GM19455 (cell line): ENCODE measurements around the gene EXOC4.

Experiments
- ATAC-seq: cut with Tn5 transposase; IDR thresholded peaks from one replicate; pipeline ENCODE4 v1.9.1; 2021; ENCODE audit not compliant: unreplicated experiment

The EXOC4 gene

DNA sequence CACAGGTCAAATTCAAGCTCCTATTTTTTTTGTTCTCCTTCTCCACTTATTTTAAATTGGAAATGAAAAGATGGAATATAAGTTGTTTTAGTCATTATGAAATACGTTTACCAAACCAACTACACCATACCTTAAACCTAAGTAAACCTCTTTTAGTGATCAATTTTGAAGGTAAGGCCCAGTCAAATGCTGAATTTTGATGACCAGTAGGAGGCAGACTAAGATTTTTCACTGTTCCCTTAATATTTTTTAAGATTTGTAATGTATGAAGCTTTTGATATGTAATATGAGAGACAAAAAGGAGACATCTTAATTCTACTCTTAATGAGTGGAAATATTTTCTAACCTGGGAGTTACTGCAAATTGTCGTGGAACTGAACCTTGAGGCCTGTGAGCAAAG, 311.6 kb downstream of the EXOC4 start:
- ATAC-seq = no peak

DNA sequence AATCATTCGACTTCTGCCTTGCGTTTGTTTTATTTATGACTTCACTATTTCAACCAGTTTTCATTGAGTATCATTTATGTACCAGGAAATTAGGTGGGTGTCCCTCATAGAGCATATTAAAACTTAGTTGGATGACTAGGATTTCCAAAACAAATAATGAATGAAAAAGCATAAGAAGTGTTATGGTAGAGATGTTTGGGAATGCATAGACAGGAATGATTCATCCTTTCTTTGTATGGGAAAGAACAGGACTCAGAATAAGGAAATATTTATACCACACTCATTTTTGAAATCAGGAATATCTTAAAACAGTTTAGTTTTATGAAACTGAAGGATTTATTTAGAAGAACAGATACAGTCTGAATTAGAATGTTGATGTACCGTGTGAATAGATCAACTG, 315.7 kb downstream of the EXOC4 start:
- no peak for ATAC-seq

DNA sequence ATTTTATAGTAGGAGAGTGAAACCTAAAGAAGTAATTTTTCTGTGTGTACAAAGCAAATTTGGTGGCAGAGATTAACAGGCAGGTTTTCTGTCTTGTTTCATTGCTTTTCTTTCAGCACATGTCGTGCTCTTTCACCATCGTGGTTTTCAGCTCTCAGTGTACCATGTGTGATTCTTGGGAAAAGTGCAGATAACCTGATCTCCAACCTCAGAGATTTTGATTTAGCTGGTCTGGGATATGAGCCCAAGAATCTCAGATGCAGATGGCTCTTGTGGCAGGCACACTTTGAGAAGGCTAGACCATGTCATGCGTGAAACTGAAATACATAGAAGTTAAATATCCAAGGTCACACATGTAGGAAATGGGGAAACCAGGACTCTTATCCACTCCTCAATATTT, 317.4 kb downstream of the EXOC4 start:
- no peak for ATAC-seq

DNA sequence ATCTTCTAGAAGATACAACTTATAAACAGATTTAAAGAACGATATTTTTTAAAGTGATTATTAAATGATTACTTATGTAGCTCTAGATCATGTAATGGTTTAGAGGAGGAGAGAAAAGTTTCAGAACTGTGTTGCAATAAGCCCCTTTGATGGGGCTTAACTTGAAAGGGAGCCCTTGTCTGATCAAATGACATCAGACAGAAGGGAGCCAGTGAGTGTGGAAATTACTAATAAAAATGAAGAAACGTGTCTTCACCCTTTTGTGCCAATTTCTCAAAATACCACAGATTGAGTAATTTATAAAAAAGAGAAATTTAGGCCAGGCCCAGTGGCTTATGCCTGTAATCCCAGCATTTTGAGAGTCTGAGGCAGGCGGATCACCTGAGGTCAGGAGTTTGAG, 318.2 kb downstream of the EXOC4 start:
- ATAC-seq = no peak

DNA sequence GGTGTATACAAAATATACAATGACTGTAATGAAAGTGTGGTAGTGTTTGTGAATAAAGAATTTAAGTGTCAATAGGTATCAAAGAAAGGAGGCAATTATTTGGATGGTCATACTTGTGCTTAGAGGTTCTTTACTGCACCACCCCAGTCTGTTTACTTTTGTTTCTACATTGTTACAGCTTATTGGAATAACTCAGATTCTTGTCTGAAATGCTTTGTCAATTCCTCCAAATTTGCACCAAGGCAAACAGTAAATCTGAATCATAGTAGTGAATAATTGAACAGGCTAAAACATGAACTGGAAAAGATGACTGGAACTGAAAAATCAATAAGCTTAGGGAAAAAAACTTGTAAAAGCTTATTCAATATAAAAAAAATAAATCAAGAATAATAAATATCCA, 319.2 kb downstream of the EXOC4 start:
- ATAC-seq = no peak

DNA sequence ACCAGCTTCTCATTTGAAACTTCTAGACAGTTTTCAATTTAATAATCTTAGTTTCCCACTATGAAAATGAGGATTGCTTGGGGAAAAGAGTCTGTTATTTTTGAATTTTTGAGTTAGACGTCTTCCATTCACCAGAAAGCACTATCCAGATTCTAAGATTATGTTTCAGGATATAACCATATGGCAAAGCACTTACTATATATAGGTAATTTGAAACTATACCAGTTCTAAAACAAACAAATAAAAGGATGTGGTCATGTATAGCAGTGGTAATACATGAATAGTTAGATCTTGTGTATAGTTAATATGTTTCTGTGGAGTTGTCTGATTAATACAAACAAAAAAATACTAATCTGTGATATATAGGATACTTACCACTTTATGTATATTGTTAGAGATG, 320.0 kb downstream of the EXOC4 start:
- ATAC-seq = no peak

DNA sequence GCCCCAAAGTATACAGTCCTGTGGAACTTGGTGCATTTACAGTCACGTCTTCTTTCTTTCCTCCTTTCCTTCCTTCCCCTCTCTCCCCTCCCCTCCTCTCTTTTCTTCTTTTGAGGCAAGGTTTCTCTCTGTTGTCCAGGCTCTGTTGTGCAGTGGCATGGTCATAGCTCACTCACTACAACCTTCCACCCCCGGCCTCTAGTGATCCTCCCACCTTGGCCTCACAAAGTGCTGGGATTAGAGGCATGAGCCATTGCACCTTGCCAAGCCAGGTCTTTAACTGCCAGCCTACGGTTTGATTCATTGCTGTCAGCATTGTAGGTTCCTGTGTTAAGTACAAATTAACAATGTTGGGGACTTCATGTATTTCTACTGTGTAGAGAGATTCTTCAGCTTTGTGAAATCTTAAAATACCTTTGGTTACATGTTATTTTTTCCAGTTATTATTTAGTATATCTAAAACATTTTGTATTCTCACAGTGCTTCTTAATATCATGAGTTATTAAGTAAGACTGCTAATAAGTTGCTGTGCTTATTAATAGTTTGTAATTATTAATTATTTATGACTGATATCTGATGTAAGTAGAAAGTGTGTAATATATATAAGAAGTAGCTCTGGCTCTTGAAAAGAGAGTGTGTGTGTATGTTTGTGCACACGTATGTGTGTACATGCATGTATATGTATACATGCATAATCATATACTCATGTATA, 320.8 kb downstream of the EXOC4 start:
- ATAC-seq = no peak

DNA sequence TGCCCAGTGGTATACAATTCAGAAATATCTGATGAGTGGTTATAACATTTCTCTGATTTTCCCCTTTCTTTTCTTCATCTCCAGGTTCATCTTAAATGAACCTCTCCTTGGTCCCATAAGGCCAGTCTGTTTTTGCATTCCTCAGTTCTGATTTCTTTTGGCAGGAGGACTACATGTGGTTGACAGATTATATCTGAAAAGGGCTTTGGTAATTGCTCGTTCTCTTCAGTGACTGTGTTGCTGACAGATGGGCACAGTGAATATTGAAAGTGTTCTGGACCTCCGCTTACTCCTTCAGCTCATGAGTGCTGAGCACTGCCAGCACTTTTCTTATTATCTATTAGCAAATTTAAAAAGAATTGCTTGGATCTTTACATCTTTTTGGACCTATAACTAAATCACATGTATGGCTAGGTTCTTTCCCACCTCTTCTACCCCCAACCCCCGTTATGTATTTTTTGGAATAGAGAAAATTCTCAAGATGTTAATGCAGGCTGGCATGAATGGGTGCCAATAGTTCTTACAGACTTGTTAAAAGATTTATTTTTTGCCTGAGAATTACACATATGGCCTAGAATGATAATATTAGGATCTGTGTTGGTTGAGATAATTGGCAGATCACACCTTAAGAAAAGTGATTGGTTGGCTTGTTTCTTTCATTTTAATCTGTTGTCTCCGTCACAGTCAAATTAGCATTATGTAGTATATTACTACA, 323.0 kb downstream of the EXOC4 start:
- ATAC-seq = no peak

DNA sequence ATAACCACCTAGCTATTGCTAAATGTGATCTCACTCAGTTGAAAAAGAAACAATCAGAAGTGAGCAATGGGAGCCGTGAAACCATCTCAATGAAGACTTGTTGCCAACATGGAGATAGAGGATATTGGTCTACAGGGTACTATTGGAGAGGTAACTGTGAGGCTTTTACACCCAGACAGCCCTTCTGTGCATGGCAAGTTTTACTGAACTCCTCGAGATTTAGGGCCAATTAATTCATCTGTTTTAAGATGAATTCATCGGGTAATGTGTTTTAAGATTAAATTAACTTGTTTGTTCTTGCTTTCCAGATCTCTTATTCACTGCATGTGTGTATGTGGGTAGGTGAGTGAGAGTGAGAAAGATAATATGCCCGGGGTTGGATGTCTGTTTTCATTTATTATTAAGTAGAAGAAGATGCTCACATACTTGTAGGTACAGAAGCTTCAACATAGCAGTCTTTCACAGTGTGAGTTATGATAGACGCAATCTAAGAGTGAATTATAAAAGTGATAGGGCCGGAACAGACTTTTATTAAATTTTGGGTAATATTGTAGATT, 323.8 kb downstream of the EXOC4 start:
- no peak for ATAC-seq

DNA sequence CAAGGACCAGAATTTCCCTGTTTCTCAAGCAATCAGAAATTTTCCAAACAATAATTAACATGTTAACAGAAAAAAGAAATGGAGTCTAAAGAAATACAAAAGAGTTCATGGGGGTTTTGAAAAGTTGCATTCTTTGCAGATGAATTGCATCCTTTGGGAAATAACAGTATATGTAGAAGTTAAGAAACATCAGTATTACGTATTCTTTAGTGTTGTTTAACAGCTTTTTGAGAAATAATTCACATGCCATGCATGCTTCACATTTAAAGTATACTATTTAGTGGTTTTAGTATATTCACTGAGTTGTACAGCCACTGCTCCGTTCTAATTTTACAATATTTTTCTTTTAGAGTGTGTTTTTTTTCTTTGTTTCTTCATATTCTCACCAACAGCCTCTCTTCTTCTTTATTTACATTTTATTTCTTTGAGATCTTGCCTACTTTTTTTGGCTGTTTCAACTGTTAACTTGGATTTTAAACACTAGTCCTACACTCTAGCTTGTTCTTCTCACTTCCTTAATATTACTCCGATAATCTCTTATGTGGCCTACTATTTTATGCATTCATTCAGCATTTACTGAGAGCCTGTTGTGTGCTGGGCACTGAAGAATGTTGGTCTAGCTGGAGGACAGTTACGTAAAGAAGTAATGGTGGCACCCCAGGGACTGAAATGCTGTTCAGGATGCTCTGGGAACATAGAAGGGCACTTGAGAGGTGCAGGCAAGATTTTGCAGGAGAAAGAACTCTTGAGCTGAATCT, 330.1 kb downstream of the EXOC4 start:
- ATAC-seq = no peak

DNA sequence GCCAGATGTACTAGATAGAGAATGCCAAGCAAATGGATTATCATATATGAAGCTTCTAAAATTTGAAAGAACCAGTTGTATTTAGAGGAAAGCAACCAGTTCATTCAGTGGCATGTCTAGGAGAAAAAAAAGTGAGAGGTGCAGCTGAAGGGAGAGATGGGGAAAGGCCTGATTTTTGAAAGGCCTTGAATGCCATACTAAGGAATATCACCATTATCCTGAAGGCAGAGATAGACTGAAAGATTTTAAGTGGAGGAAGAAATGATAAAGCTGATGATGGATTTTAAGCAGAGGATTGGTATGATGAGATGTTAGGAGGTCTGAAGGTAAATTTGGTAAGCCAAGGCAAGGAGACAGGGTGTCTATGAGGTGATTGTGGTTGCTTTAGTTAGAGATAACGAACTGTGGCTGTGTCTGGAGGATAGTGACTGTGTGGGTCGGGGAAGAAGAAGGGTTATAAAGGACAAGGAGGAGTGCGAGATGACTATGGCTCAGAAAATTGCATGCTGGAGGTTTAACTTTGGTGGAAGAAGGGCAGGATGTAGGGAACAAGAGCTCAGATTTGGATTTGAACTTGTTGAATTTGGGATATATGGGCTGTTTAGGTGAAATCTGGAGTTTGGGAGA, 330.8 kb downstream of the EXOC4 start:
- ATAC-seq = no peak

DNA sequence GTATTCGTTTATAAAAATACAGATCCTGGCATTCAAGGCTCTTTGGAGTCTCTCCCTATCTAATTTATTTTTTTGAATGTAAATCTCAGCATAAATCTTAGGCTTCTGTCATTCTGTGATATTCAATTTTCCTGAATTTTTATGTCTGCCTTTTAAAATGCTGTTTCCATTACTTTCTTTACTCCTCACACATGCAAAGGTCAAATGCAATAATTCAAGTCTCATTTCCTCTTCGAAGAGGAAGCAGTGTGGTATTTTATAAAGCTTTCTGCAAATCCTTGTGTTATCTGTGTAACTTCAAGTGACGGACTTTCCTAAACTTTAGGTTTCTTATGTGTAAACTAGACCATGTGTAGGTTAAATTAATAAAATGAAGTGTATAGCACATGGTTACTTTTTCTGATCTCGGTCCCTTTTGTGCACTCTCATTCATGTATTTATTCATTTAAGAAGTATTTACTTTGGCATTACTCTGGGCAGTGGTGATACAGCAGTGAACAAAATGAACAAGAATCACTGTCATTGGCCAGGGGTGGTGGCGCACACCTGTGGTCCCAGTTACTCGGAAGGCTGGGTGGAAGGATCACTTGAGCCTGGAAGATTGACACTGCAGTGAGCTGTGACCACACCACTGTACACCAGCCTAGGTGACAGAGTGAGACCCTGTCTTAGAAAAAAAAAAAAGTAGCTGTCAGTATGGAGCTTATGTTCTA, 332.2 kb downstream of the EXOC4 start:
- no peak for ATAC-seq

DNA sequence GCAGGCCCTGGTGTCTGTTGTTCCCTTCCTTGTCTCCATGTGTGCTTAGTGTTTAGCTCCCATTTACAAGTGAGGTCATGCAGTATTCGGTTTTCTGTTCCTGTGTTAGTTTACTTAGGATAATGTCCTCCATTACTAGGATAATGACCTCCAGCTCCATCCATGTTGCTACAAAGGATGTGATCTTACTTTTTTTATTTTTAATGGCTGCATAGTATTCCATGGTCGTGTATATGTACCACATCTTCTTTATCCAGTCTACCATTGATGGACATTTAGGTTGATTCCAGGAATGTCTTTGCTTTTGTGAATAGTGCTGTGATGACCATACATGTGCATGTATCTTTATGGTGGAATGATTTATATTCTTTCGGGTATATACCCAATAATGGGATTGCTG, 333.4 kb downstream of the EXOC4 start:
- no peak for ATAC-seq

DNA sequence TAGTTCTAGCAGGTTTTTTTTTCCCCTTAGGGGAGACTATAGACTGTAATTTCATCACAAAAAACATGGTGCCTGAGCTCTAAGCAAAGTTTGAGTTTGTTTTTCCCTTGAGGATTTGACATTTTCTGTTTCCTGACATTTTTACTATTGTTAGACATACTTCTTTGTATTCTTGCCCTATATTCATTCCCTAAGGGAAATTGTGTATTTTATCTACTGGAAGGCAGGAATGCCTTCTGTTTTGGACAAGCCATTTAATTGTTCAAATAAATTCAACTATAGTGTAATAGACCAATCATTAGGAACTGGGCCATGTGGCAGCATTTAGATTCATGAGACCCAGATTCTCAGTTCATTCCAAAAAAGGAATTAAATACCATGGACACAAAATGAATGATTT, 335.0 kb downstream of the EXOC4 start:
- no peak for ATAC-seq

DNA sequence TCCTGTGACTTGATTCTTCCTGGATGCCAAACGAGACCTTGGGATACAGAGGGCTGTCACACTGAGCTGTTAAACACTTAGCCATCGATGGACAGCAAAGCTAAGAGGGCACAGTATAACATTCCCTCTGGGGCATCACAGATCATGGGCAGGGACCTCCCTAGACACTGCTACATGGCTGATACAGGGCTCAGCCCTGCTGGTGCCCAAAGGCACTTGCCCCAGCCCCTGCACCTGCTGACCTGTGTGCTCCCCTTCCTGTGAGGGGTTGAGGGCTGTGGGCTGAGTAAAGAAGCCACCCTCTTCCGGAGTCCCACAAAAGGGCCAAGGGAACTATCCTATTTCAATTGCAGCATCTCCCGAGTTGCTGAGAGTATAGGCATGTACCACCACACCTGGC, 337.9 kb downstream of the EXOC4 start:
- ATAC-seq = no peak

DNA sequence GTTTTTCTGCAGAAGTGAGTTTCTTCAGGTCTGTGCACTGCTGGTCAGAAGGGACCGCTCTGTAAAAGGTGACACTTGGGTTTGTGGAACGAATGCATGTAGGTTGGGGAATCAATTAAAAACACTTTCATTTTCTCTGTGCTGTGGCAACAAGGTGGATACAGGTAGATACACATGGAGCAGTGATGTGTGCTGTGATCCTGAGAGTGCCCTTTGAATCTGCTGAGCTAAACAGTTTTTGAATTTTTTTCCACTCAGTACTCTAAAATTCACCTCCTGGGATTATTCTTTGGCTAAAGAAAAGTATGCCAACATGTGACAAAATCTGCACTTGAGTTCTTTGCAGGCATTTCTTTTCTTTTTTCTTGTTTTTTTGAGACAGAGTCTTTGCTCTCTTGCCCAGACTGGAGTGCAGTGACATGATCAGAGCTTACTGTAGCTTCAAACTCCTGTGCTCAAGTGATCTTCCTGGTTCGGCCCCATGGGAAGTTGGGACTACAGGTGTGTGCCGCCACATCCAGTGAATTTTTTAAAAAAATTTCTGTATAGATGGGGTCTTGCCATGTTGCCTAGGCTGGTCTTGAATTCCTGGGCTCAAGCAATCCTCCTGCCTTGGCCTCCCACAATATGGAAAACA, 338.9 kb downstream of the EXOC4 start:
- no peak for ATAC-seq

DNA sequence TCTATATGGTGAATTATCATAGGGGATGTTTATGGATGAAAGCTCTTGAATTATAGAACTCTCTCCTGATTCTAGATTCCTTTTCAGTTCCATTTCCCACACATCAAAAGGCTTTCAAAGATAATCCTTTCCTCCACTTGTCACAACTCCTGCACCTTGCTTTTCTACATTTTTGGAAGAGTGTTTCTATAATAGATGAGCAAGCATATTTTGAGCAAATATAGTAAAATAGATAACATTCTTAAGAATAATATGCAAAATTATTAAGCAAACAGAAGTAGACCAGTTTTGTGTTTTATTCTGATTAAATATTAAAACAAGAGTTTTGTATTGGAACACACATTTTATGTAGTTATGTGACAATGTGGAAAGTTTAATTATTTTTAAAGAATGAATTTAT, 340.7 kb downstream of the EXOC4 start:
- ATAC-seq = no peak

DNA sequence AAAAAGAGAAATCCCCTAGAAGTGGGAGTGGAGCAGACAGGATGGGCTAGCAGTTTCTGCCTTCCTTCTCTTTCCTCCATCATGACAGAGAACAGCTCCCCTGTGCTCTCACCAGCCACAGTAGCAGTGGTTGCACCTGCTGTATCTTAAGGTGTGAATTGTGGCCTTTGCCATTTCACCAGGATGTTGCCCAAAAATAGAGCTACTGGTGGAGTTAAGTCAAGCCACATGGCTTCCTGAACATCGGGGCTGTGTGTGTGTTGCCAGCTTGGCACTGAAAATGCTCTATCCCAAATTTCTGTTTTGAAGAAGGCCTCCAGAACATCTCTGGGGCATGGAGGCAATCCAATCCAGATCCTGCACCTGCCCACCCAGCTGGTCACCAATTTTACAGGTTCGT, 348.7 kb downstream of the EXOC4 start:
- ATAC-seq = no peak

DNA sequence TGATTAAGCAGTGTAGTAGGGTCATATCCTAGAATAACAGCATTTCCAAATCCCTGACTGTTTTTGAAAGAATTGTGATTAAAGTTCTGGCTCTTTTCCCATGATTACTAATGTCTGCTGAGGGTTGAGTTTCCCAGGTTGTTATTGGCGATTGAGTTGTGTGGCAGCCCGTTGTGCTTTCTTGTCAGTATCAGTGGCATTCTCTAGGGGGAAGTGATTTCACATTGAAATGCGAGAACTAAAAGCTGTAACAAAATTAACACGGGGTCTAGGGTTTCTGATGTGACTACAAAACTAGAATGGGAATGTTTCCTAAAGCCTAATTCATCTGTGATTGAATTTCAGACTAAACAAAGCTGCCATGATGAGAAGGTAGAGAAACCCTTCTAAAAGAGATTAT, 349.4 kb downstream of the EXOC4 start:
- no peak for ATAC-seq

DNA sequence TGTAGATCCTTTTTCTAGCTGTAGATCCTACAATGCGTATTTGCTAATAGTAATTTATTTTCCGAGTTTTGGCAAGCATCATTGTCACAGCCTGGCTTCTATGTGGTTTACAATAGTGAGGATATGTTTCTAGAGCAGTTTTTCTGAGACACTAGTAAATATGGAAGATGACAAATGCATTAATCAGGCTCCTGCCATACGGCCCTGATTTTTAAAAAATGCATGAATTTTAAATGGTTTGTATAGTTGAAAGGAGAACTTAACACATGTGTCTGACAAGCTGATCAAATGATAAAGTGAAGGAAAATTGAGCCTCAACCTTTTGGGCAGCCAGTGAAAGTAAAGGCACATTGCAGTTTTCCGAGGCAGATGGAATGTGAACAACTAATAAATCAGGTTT, 354.1 kb downstream of the EXOC4 start:
- ATAC-seq = no peak
